Keratinocyte (primary cell): Measurements from ENCODE around the gene SLC37A1. TPM values are rescaled to one million over a fixed set of nuclear protein-coding genes. Genes with fewer than 3 reads are reported as not detected.

Experiments used
- DNase-seq: peaks from one replicate; pipeline ENCODE4 v3.0.0-alpha.2; 2011; ENCODE audit warnings: low read depth, missing footprints, low spot score
- FAIRE-seq: peaks from 2 replicates; lab custom pipeline; 2011; peaks lifted over from hg19 to GRCh38; lab: Jason Lieb, UNC
- H2AFZ ChIP-seq: 2 replicates; pipeline ENCODE4 v1.6.0; 2012; ENCODE audit warnings: low read length, control low read depth, inconsistent platforms; ENCODE audit not compliant: control insufficient read depth
- H3K27ac ChIP-seq: 2 replicates; pipeline ENCODE4 v1.5.1; 2011; ENCODE audit warnings: low read length; ENCODE audit not compliant: control insufficient read depth, insufficient read depth
- H3K27me3 ChIP-seq: 3 replicates; pipeline ENCODE4 v1.6.0; 2011; ENCODE audit warnings: low read length; ENCODE audit not compliant: control insufficient read depth, insufficient read depth; ENCODE audit errors: extremely low read depth
- H3K36me3 ChIP-seq, 2 experiments: 2 replicates in 1 of 2; 3 replicates in 1 of 2; pipeline ENCODE4 v1.5.1; 2011; ENCODE audit warnings: low read length in 2 of 2, mild to moderate bottlenecking in 1 of 2; ENCODE audit not compliant: control insufficient read depth in 2 of 2, insufficient read depth in 2 of 2; ENCODE audit errors: extremely low read depth in 1 of 2
- H3K4me1 ChIP-seq: 3 replicates; pipeline ENCODE4 v1.5.1; 2011; ENCODE audit warnings: low read length; ENCODE audit not compliant: control insufficient read depth, insufficient read depth; ENCODE audit errors: extremely low read depth
- H3K4me2 ChIP-seq: 3 replicates; pipeline ENCODE4 v1.6.0; 2011; ENCODE audit warnings: low read depth, low read length; ENCODE audit not compliant: control insufficient read depth, insufficient read depth; ENCODE audit errors: extremely low read depth
- H3K4me3 ChIP-seq, 3 experiments: fragments of 200-600 bp in 1 of 3; sonication (generic) in 1 of 3; 2 replicates in 2 of 3; 3 replicates in 1 of 3; pipeline ENCODE4 v1.5.1; 2011 to 2016; ENCODE audit warnings: low read length in 3 of 3, mild to moderate bottlenecking in 3 of 3, control low read depth in 2 of 3, inconsistent platforms in 1 of 3, low read depth in 1 of 3, mixed read lengths in 1 of 3, mixed run types in 1 of 3, moderate library complexity in 1 of 3; ENCODE audit not compliant: control insufficient read depth in 2 of 3, insufficient read depth in 2 of 3; ENCODE audit errors: extremely low read depth in 1 of 3
- H3K79me2 ChIP-seq: 2 replicates; pipeline ENCODE4 v1.6.0; 2012; ENCODE audit warnings: low read length; ENCODE audit not compliant: control insufficient read depth, insufficient read depth
- H3K9ac ChIP-seq: 3 replicates; pipeline ENCODE4 v1.6.0; 2011; ENCODE audit warnings: low read length; ENCODE audit not compliant: control insufficient read depth, insufficient read depth; ENCODE audit errors: extremely low read depth
- H3K9me1 ChIP-seq: 3 replicates; pipeline ENCODE4 v1.6.0; 2011; ENCODE audit warnings: low read length; ENCODE audit not compliant: control insufficient read depth, insufficient read depth; ENCODE audit errors: extremely low read depth
- H3K9me3 ChIP-seq: 2 replicates; pipeline ENCODE4 v1.5.1; 2012; ENCODE audit warnings: low read depth, low read length; ENCODE audit not compliant: control insufficient read depth
- H4K20me1 ChIP-seq: 3 replicates; pipeline ENCODE4 v1.6.0; 2011; ENCODE audit warnings: low read length; ENCODE audit not compliant: control insufficient read depth, insufficient read depth; ENCODE audit errors: extremely low read depth
- EZH2 ChIP-seq: IDR thresholded peaks from one replicate; pipeline ENCODE4 v1.6.1; 2012; ENCODE audit warnings: inconsistent platforms, mild to moderate bottlenecking, low read length, moderate library complexity
- dilution Hi-C: fragments of 300-500 bp; cut with MboI; formaldehyde crosslinking; loops from one replicate; pipeline ENCODE4 v1.7.0; 2020; ENCODE audit warnings: low sequenced_read_pairs; ENCODE audit not compliant: extremely low pct_ligation_motif_present
- polyA plus RNA-seq, 5 experiments: library from polyadenylated mRNA; depleted of rRNA in 3 of 5; stranded (reverse) in 3 of 5; stranded (forward) in 1 of 5; unstranded in 1 of 5; fragments of >200 nt; gene quantifications; 1 replicate in 1 of 5; 2 replicates in 3 of 5; 3 replicates in 1 of 5; pipeline versions ENCODE4 v1.2.1 to v1.2.3, GENCODE V29; 2011 to 2012; ENCODE audit warnings: missing spikeins in 2 of 5, low read depth in 1 of 5, low replicate concordance in 1 of 5
- TF ChIP-seq, protein P1 (sequence below), 3 experiments: IDR thresholded peaks in 1 of 3; conservative IDR thresholded peaks in 1 of 3; optimal IDR thresholded peaks in 1 of 3; 2 replicates in 2 of 3; 3 replicates in 1 of 3; pipeline versions ENCODE3 to v1.5.1; 2011; ENCODE audit warnings: low read length in 3 of 3, mild to moderate bottlenecking in 3 of 3, moderate library complexity in 2 of 3, control low read depth in 1 of 3, inconsistent platforms in 1 of 3; ENCODE audit not compliant: insufficient read depth in 2 of 3; ENCODE audit errors: extremely low read depth in 1 of 3

Gene SLC37A1
- polyA plus RNA-seq, 1 donor (not counting 4 experiments of a cell fraction or from before 2014, with no cell fraction given) = 4.1 TPM

DNA sequence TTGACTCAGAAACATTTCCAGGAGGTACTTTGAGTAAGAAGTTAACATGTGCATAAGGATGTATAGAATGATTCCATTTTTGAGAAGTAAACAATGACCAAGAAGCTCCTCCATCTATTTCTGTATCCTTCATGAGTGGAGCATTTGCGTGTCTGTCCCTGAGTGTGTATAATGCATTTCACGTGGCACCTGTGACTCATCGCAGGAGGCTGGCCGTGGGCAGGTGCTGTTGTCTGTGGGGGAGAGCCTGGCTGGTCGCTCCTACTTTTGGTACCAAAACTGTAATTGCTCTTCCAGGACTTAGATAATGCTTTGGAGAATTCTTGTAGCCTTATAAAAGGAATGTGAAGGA lies 16.5 kb downstream of the SLC37A1 start:
- H3K9ac ChIP-seq = no peak overlapping the region
- no peak overlapping the region for H3K27ac ChIP-seq
- FAIRE-seq (no peak), DNase-seq (no peak)
- H3K27me3 ChIP-seq = no peaks in the 10 kb centered on the region
- H3K9me1 ChIP-seq = no peaks in the 10 kb centered on the region
- no peaks in the 10 kb centered on the region for H3K79me2 ChIP-seq
- no peak overlapping the region for H3K4me3 ChIP-seq
- no peaks in the 10 kb centered on the region for H3K9me3 ChIP-seq
- no peak overlapping the region for H2AFZ ChIP-seq
- no peak overlapping the region for H3K4me2 ChIP-seq
- dilution Hi-C loops = no loop called here
- H3K36me3 ChIP-seq = peaks cover 2 to 4% of the 10 kb centered on the region in 2 experiments
- peaks cover under 1% of the 10 kb centered on the region for H3K4me1 ChIP-seq
- no peaks in the 10 kb centered on the region for H4K20me1 ChIP-seq
- TF ChIP-seq EZH2 = no peak
- TF ChIP-seq, protein P1, sequence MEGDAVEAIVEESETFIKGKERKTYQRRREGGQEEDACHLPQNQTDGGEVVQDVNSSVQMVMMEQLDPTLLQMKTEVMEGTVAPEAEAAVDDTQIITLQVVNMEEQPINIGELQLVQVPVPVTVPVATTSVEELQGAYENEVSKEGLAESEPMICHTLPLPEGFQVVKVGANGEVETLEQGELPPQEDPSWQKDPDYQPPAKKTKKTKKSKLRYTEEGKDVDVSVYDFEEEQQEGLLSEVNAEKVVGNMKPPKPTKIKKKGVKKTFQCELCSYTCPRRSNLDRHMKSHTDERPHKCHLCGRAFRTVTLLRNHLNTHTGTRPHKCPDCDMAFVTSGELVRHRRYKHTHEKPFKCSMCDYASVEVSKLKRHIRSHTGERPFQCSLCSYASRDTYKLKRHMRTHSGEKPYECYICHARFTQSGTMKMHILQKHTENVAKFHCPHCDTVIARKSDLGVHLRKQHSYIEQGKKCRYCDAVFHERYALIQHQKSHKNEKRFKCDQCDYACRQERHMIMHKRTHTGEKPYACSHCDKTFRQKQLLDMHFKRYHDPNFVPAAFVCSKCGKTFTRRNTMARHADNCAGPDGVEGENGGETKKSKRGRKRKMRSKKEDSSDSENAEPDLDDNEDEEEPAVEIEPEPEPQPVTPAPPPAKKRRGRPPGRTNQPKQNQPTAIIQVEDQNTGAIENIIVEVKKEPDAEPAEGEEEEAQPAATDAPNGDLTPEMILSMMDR (optimal IDR thresholded peaks at IDR 0.05 in 1 of 3, IDR thresholded peaks at IDR 0.05 in 1 of 3, conservative IDR thresholded peaks at IDR 0.05 in 1 of 3; ENCODE audit: extremely low read depth in 1 of 3, insufficient read depth in 2 of 3, low read length in 3 of 3) = no peak

DNA sequence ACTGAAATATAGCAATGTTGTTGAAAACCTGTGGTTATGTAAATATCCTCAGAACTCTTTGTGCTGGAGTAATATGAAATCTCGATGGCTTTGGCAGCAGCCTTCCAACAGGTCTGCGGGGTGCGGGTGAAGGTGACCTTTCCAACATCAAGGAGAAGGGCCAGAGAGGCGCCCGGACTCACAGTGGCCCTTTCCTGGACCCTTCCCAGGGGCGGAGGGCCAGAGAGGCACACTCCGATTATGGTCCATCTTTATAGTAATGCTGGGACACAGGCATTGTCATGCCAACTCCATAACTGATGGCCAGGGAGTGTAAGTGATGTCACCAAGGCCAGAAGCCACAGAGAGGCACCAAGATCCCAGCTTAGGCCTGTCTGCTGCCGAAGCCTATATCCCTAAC lies 18.1 kb downstream of the SLC37A1 start:
- no peak overlapping the region for H3K9ac ChIP-seq
- TF ChIP-seq, protein P1 (optimal IDR thresholded peaks at IDR 0.05 in 1 of 3, IDR thresholded peaks at IDR 0.05 in 1 of 3, conservative IDR thresholded peaks at IDR 0.05 in 1 of 3; ENCODE audit: extremely low read depth in 1 of 3, insufficient read depth in 2 of 3, low read length in 3 of 3) = no peak
- TF ChIP-seq EZH2 = no peak
- H4K20me1 ChIP-seq = no peaks in the 10 kb centered on the region
- dilution Hi-C loops = no loop called here
- FAIRE-seq = no peak
- no peaks in the 10 kb centered on the region for H3K27me3 ChIP-seq
- no peaks in the 10 kb centered on the region for H3K9me1 ChIP-seq
- H3K4me1 ChIP-seq = no peaks in the 10 kb centered on the region
- H2AFZ ChIP-seq = no peak overlapping the region
- H3K79me2 ChIP-seq = no peaks in the 10 kb centered on the region
- DNase-seq = no peak
- H3K4me3 ChIP-seq = no peak overlapping the region
- peaks cover 3 to 11% of the 10 kb centered on the region in 2 experiments for H3K36me3 ChIP-seq
- H3K27ac ChIP-seq = no peak overlapping the region
- no peaks in the 10 kb centered on the region for H3K9me3 ChIP-seq
- no peak overlapping the region for H3K4me2 ChIP-seq
